Naive thymus-derived CD4-positive, alpha-beta T cell (primary cell): ENCODE measurements around the gene GABRB3. TPM values are rescaled to one million over a fixed set of nuclear protein-coding genes. Genes with fewer than 3 reads are reported as not detected.

ENCODE experiments used
- ATAC-seq: fragments of 150-1000 bp; cut with Tn5 transposase; 2 replicates; pipeline ENCODE4 v1.10.0; 2021; ENCODE audit warnings: mild to moderate bottlenecking, moderate library complexity
- CTCF ChIA-PET: fragments of 350-600 bp; sonication (Branson Sonifier 250); formaldehyde crosslinking; loops from one replicate; lab custom pipeline; 2021; ENCODE audit warnings: antibody characterized with exemption; lab: Charles Lee
- POLR2A ChIA-PET: fragments of 350-600 bp; sonication (Branson Sonifier 250); formaldehyde crosslinking; loops from one replicate; lab custom pipeline; 2021; ENCODE audit warnings: antibody characterized with exemption, inconsistent platforms; lab: Charles Lee
- DNase-seq, 9 donors: peaks; one replicate each; pipeline versions ENCODE4 v3.0.0 to v3.0.0-alpha.2; 2020 to 2022; ENCODE audit warnings: mixed read lengths in 1 of 9
- H3K27ac ChIP-seq: one replicate; pipeline ENCODE4 v1.7.0; 2013; ENCODE audit warnings: mild to moderate bottlenecking, low read depth, low read length, moderate library complexity
- H3K27me3 ChIP-seq, 2 donors: one replicate each; pipeline ENCODE4 v1.7.0; 2013; ENCODE audit warnings: low read length in 2 of 2, mild to moderate bottlenecking in 2 of 2, moderate library complexity in 2 of 2; ENCODE audit not compliant: control insufficient read depth in 2 of 2, insufficient read depth in 2 of 2
- H3K36me3 ChIP-seq, 3 experiments: 1 replicate in 2 of 3; 2 replicates in 1 of 3; pipeline ENCODE4 v1.7.0; 2013; ENCODE audit warnings: low read length in 3 of 3, mild to moderate bottlenecking in 3 of 3, moderate library complexity in 1 of 3; ENCODE audit not compliant: insufficient read depth in 3 of 3, control insufficient read depth in 2 of 3
- H3K4me1 ChIP-seq, 2 donors: one replicate each; pipeline ENCODE4 v1.7.0; 2013; ENCODE audit warnings: low read length in 2 of 2, mild to moderate bottlenecking in 2 of 2, moderate library complexity in 1 of 2; ENCODE audit not compliant: control insufficient read depth in 2 of 2, insufficient read depth in 2 of 2
- H3K4me3 ChIP-seq: 2 replicates; pipeline ENCODE4 v1.7.0; 2013; ENCODE audit warnings: mild to moderate bottlenecking, low read length
- H3K9me3 ChIP-seq, 3 experiments: 1 replicate in 2 of 3; 2 replicates in 1 of 3; pipeline ENCODE4 v1.7.0; 2013; ENCODE audit warnings: low read length in 3 of 3; ENCODE audit not compliant: control insufficient read depth in 2 of 3
- H3K27ac Mint-ChIP-seq, 9 donors: one replicate each; pipeline ENCODE4 v1.8.0; 2020 to 2022; ENCODE audit warnings: mixed read lengths in 9 of 9, mild to moderate bottlenecking in 8 of 9, moderate library complexity in 5 of 9, inconsistent platforms in 2 of 9
- H3K27me3 Mint-ChIP-seq, 5 donors: one replicate each; pipeline ENCODE4 v1.8.0; 2021 to 2022; ENCODE audit warnings: mixed read lengths in 5 of 5, mild to moderate bottlenecking in 1 of 5
- H3K36me3 Mint-ChIP-seq, 5 donors: one replicate each; pipeline ENCODE4 v1.8.0; 2020 to 2022; ENCODE audit warnings: mixed read lengths in 5 of 5, mild to moderate bottlenecking in 3 of 5, inconsistent platforms in 1 of 5
- H3K4me1 Mint-ChIP-seq, 7 donors: one replicate each; pipeline ENCODE4 v1.8.0; 2020 to 2022; ENCODE audit warnings: mixed read lengths in 7 of 7, mild to moderate bottlenecking in 3 of 7, inconsistent platforms in 1 of 7
- H3K4me3 Mint-ChIP-seq, 10 donors: one replicate each; pipeline ENCODE4 v1.8.0; 2020 to 2022; ENCODE audit warnings: mild to moderate bottlenecking in 10 of 10, mixed read lengths in 10 of 10, moderate library complexity in 6 of 10, inconsistent platforms in 2 of 10
- H3K9me3 Mint-ChIP-seq, 11 donors: one replicate each; pipeline ENCODE4 v1.8.0; 2020 to 2022; ENCODE audit warnings: mixed read lengths in 11 of 11, mild to moderate bottlenecking in 4 of 11, inconsistent platforms in 1 of 11, moderate library complexity in 1 of 11
- intact Hi-C, 2 donors: fragments of 100-400 bp; cut with micrococcal nuclease; formaldehyde crosslinking; loops; one replicate each; pipeline ENCODE4 v1.15.1; 2023
- polyA plus RNA-seq, 2 donors: library from polyadenylated mRNA; unstranded; fragments of 300-500 nt; fragmentation: Illumina TruSeq; gene quantifications; one replicate each; pipeline ENCODE4 v1.2.3, GENCODE V29; 2021
- total RNA-seq, 6 experiments: library from RNA in 5 of 6; stranded (reverse) in 5 of 6; gene quantifications; 1 replicate in 5 of 6; 2 replicates in 1 of 6; pipeline ENCODE4 v1.2.3 and lab custom pipeline; 2021 to 2026

GABRB3 gene
- total and polyA plus RNA-seq, 7 experiments from 2014 or later = 0.51 TPM; not detected in 6

GRCh38 chr15:26531489-26531888, 241.4 kb downstream of the GABRB3 start:
- CTCF ChIA-PET = no interaction called here

GRCh38 chr15:26525096-26525495, 247.8 kb downstream of the GABRB3 start:
- intact Hi-C loops = no loop called here
- Histone ChIP-seq H3K36me3 (no peaks in the 10 kb centered on the region), H3K27me3 (no peaks in the 10 kb centered on the region), H3K9me3 (no peaks in the 10 kb centered on the region), H3K4me3 (no peak overlapping the region), H3K4me1 (no peaks in the 10 kb centered on the region), H3K27ac (no peak overlapping the region)
- H3K4me3 Mint-ChIP-seq = no peak overlapping the region
- H3K27me3 Mint-ChIP-seq = peaks cover 0 to 2% (median 0%) of the 10 kb centered on the region in 5 donors
- ATAC-seq (no peak), DNase-seq (no peak)
- POLR2A ChIA-PET = no interaction called here
- H3K9me3 Mint-ChIP-seq = peaks cover 0 to 36% (median 16%) of the 10 kb centered on the region in 11 donors
- CTCF ChIA-PET = no interaction called here
- no peaks in the 10 kb centered on the region for H3K4me1 Mint-ChIP-seq
- no peak overlapping the region for H3K27ac Mint-ChIP-seq
- peaks cover 0 to 2% (median 0%) of the 10 kb centered on the region in 5 donors for H3K36me3 Mint-ChIP-seq

More at GRCh38 chr15:26531489-26531888, 241.4 kb downstream of the GABRB3 start:
- no peak for ATAC-seq
- H3K27ac Mint-ChIP-seq = no peak overlapping the region
- intact Hi-C loops = no loop called here
- H3K27me3 Mint-ChIP-seq = peaks cover 0 to 5% (median 0%) of the 10 kb centered on the region in 5 donors
- H3K27me3 ChIP-seq = no peaks in the 10 kb centered on the region
- POLR2A ChIA-PET = no interaction called here
- no peak overlapping the region for H3K4me3 Mint-ChIP-seq
- no peaks in the 10 kb centered on the region for H3K4me1 Mint-ChIP-seq
- H3K9me3 Mint-ChIP-seq = peaks cover 7 to 44% (median 24%) of the 10 kb centered on the region in 11 donors
- H3K36me3 Mint-ChIP-seq = peaks cover 0 to 8% (median 0%) of the 10 kb centered on the region in 5 donors
- H3K9me3 ChIP-seq = no peaks in the 10 kb centered on the region
- H3K4me1 ChIP-seq = no peaks in the 10 kb centered on the region
- no peak overlapping the region for H3K4me3 ChIP-seq
- no peak overlapping the region for H3K27ac ChIP-seq
- no peaks in the 10 kb centered on the region for H3K36me3 ChIP-seq
- no peak for DNase-seq

- no peak overlapping the region for H3K27ac ChIP-seq
- no peaks in the 10 kb centered on the region for H3K27me3 Mint-ChIP-seq
- ATAC-seq (no peak), DNase-seq (no peak)
- H3K27ac Mint-ChIP-seq = no peak overlapping the region
- no peaks in the 10 kb centered on the region for H3K36me3 Mint-ChIP-seq
- POLR2A ChIA-PET = no interaction called here
- no peaks in the 10 kb centered on the region for H3K9me3 ChIP-seq
- CTCF ChIA-PET = no interaction called here
- H3K4me1 Mint-ChIP-seq = no peaks in the 10 kb centered on the region
- H3K4me3 Mint-ChIP-seq = no peak overlapping the region
- peaks cover 0 to 36% (median 13%) of the 10 kb centered on the region in 11 donors for H3K9me3 Mint-ChIP-seq
- intact Hi-C loops = no loop called here
- no peaks in the 10 kb centered on the region for H3K36me3 ChIP-seq
- H3K4me3 ChIP-seq = no peak overlapping the region
- H3K4me1 ChIP-seq = no peaks in the 10 kb centered on the region
- H3K27me3 ChIP-seq = no peaks in the 10 kb centered on the region
Measured at GRCh38 chr15:26521691-26522198, 251.1 kb downstream of the GABRB3 start.

- Histone ChIP-seq H3K9me3 (no peaks in the 10 kb centered on the region), H3K27ac (no peak overlapping the region), H3K4me1 (no peaks in the 10 kb centered on the region), H3K36me3 (no peaks in the 10 kb centered on the region), H3K4me3 (no peak overlapping the region), H3K27me3 (no peaks in the 10 kb centered on the region)
- Mint-ChIP-seq H3K9me3 (peaks cover 0 to 32% (median 15%) of the 10 kb centered on the region in 11 donors), H3K4me3 (no peak overlapping the region), H3K27me3 (no peaks in the 10 kb centered on the region), H3K27ac (no peak overlapping the region), H3K4me1 (no peaks in the 10 kb centered on the region), H3K36me3 (no peaks in the 10 kb centered on the region)
- ChIA-PET POLR2A (no interaction called here), CTCF (no interaction called here)
- intact Hi-C loops = no loop called here
- ATAC-seq (no peak), DNase-seq (no peak)
Measured at GRCh38 chr15:26521130-26521529, 251.7 kb downstream of the GABRB3 start.

- ATAC-seq (no peak), DNase-seq (no peak)
- Histone ChIP-seq H3K27ac (no peak overlapping the region), H3K4me3 (no peak overlapping the region), H3K36me3 (no peaks in the 10 kb centered on the region), H3K27me3 (no peaks in the 10 kb centered on the region), H3K4me1 (no peaks in the 10 kb centered on the region), H3K9me3 (no peaks in the 10 kb centered on the region)
- Mint-ChIP-seq H3K27ac (no peak overlapping the region), H3K9me3 (peaks cover 0 to 21% (median 13%) of the 10 kb centered on the region in 11 donors), H3K36me3 (no peaks in the 10 kb centered on the region), H3K27me3 (no peaks in the 10 kb centered on the region), H3K4me1 (no peaks in the 10 kb centered on the region), H3K4me3 (no peak overlapping the region)
- CTCF ChIA-PET = no interaction called here
- intact Hi-C loops = no loop called here
- POLR2A ChIA-PET = no interaction called here
Measured at GRCh38 chr15:26518885-26519284, 254.0 kb downstream of the GABRB3 start.

- no peak overlapping the region for H3K4me3 ChIP-seq
- H3K27ac ChIP-seq = no peak overlapping the region
- POLR2A ChIA-PET = no interaction called here
- ATAC-seq (no peak), DNase-seq (no peak)
- Mint-ChIP-seq H3K36me3 (no peaks in the 10 kb centered on the region), H3K27me3 (no peaks in the 10 kb centered on the region), H3K9me3 (peaks cover 0 to 30% (median 8%) of the 10 kb centered on the region in 11 donors), H3K27ac (no peak overlapping the region), H3K4me3 (no peak overlapping the region), H3K4me1 (no peaks in the 10 kb centered on the region)
- no peaks in the 10 kb centered on the region for H3K9me3 ChIP-seq
- H3K36me3 ChIP-seq = no peaks in the 10 kb centered on the region
- no peaks in the 10 kb centered on the region for H3K4me1 ChIP-seq
- intact Hi-C loops = no loop called here
- CTCF ChIA-PET = no interaction called here
- H3K27me3 ChIP-seq = no peaks in the 10 kb centered on the region
Measured at GRCh38 chr15:26516102-26516980, 256.5 kb downstream of the GABRB3 start.

GRCh38 chr15:26504009-26504408, 268.9 kb downstream of the GABRB3 start:
- DNase-seq = no peak
- H3K4me1 ChIP-seq = no peaks in the 10 kb centered on the region
- H3K4me3 ChIP-seq = no peak overlapping the region
- Mint-ChIP-seq H3K4me3 (no peak overlapping the region), H3K27ac (no peak overlapping the region), H3K36me3 (no peaks in the 10 kb centered on the region), H3K9me3 (peaks cover 0 to 13% (median 6%) of the 10 kb centered on the region in 11 donors), H3K4me1 (no peaks in the 10 kb centered on the region), H3K27me3 (no peaks in the 10 kb centered on the region)
- ATAC-seq = no peak
- H3K9me3 ChIP-seq = no peaks in the 10 kb centered on the region
- H3K27ac ChIP-seq = no peak overlapping the region
- no peaks in the 10 kb centered on the region for H3K36me3 ChIP-seq
- ChIA-PET POLR2A (no interaction called here), CTCF (no interaction called here)
- intact Hi-C loops = no loop called here
- no peaks in the 10 kb centered on the region for H3K27me3 ChIP-seq
